GM04503 (cell line): ENCODE results near the gene RASSF5.
"Not testable (repeated sequence)": the region's sequence is repeated elsewhere in the genome, so short reads cannot be mapped to it uniquely, and the experiment has no call there.

Source experiments
- DNase-seq: peaks from one replicate; pipeline ENCODE4 v3.0.0-alpha.2; 2012; ENCODE audit warnings: low read depth

RASSF5 gene

GRCh38 chr1:206588492-206588891, 81.2 kb downstream of the RASSF5 start:
- no peak for DNase-seq

DNA sequence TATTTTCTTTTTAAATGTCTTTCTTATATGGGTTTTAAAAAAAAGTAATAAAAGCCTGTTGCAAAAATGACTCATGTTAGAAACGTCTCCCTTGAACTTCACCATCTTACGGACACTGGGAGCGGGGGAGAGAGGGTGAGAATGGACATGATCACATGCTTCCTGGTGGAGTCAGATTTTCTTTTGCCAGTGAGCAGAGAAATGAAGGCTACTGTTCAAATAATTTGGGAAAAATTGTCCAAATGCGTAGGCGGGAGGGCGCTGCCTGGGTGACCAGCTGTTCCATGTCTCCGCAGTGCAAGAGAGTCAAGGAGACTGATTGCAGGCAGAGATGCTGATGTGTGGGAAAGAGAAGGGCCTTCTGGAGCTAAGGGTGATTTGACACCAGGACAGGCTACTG, 81.9 kb downstream of the RASSF5 start:
- peak; percentile 81 for DNase-seq

- no peak for DNase-seq
Observed at GRCh38 chr1:206590025-206590758, 82.9 kb downstream of the RASSF5 start.

DNA sequence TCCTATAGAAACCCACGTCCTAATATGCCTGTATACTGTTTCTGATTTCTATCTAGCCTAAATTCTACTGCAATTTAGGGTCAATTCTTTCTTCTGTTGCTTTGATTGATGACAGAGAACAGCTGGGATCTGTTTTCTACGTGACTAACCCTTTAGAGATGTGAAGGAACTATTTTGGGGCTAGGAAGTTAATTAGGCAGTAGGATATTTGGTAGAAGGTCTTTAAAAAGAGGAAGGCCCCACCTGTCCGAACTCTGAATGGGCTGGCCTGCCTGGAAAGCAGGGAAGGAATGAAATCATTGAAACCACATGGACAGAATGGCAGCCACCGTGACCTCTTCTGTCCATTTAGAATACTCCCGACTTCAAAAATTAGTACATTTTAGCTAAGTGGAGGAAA, 83.9 kb downstream of the RASSF5 start:
- DNase-seq = no peak

DNA sequence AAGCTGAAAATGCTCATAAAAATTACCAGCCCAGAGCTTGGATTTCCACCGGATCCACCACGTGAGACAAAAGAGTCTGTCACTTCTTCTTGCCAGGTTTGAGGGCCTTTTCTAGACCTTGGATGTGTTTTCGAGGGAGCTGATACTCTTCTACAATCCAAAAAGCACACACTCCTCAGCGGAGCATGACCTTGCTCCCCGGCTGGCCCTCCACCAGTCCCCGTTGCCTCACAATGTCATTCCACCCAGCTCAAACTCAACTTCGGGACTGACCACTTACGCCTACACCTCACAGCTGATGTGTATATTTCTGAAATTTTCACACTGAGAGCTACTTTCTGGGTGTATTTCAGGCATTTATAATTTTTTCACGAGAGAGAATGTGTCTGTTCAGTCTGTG, 84.4 kb downstream of the RASSF5 start:
- DNase-seq = no peak

DNA sequence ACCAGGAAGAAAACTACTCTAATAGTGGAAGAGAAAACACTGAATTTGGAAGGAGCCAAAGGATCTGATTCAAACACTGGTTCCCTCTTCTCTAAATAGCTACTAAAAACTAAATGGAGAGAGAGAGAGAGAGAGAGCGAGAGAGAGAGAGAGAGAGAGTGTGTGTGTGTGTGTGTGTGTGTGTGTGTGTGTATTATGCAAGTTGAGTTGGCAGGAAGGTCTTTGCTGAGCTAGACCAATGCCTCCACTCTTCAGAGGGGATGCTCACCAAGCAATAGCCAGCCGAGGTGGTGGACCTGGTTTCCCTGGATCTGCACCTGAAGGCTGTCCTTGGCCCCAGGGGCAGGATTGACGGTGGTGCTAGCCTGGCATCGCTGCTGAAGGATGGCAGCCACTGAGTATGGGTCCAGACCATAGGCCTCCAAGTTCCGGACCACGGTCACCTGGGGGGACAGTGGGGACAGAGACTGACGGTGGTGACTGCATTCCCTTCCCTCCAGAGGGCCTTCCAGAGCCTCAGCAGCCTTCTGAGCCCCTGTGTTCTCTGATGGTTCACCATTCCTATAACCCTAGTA, 86.1 kb downstream of the RASSF5 start:
- no peak for DNase-seq

- no peak for DNase-seq
Observed at GRCh38 chr1:206595581-206596318, 88.4 kb downstream of the RASSF5 start.

DNA sequence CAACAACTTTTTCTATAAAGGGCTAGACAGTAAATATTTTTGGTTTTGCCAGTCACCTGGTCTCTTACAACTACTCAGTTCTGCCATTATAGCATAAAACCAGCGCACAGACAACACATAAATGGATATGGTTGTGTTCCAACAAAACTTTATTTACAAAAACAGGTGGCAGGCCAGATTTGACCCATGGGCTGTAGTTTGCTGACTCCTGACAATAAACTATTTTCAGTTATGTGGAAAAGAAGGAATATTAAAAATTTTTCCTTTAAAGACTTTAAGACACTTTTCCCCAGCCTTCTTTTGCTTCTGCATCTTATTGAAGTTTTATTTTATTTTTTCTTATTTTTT, 89.0 kb downstream of the RASSF5 start:
- no peak for DNase-seq

GRCh38 chr1:206600527-206600926, 93.2 kb downstream of the RASSF5 start:
- no peak for DNase-seq

DNA sequence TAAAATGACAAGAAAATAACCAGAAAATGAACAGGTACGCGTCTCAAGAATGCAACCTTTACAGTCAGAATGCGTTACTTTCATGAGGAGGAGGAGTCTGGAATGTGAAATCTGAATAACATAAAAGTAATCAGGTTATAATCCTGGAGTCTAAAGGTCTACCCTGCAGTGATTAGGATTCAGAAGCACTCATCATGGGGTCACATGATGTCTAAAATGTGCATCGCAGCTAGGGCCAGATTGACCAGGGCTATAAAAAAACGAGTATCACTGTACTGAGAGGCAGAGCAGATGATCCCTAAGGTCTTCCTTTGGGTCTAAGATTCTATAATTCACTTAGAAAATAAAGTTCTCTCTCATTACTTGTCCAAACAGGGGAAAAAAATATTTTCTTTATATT, 97.5 kb downstream of the RASSF5 start:
- DNase-seq = no peak

DNA sequence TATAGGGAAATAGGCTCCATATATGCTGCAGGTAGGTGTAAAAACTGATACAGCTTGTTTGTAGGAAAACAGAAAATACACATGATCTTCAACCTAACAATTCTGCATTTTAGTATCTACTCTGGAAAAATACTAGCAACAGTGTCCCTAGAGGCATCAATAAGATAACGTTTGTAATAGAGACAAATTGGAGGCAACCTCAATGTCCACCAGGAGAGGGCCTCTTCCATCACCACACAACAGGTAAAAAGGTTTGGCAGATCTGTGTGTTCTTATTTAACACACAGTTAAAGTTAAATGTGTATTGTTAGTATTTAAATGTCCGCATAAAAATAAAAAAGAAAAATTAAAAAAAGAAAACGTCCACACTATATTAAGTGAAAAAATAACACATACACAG, 99.5 kb downstream of the RASSF5 start:
- no peak for DNase-seq

- no peak for DNase-seq
Observed at GRCh38 chr1:206608108-206608698, 100.9 kb downstream of the RASSF5 start.

DNA sequence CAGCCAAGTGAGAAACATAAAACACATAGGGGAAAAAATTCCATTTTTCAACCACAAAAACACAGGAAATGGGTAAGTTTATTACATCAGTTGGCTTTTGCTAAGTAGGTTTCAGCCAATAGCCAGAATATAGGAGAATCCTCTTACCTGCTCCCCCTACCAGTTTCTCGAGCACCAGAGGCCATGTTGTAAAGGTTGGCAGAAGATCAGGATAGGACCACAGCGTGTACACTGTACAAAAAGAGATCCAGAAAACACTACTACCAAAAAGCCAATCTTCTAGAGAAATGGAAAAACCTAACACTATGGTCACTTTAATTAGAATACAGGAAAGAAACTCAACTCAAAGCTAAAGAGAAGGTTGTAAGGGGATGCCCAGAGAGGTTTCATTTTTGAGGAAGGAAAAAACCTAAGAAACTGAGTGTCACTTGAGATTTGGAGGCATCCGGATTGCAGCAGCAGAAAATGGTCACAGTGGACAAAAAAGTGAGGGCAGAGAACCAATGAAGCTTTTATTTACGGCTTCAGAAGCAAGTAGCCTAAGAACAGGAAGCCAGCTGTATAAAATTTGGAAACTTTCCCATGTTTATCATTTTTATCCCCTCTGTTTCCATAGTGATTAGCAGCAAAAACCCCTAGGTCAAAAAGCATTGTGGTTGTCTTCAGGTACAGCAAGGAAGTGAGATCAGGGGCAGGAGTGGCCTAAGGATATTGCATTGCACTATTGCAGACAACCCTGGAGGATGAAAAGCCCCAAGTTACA, 102.1 kb downstream of the RASSF5 start:
- no peak for DNase-seq

DNA sequence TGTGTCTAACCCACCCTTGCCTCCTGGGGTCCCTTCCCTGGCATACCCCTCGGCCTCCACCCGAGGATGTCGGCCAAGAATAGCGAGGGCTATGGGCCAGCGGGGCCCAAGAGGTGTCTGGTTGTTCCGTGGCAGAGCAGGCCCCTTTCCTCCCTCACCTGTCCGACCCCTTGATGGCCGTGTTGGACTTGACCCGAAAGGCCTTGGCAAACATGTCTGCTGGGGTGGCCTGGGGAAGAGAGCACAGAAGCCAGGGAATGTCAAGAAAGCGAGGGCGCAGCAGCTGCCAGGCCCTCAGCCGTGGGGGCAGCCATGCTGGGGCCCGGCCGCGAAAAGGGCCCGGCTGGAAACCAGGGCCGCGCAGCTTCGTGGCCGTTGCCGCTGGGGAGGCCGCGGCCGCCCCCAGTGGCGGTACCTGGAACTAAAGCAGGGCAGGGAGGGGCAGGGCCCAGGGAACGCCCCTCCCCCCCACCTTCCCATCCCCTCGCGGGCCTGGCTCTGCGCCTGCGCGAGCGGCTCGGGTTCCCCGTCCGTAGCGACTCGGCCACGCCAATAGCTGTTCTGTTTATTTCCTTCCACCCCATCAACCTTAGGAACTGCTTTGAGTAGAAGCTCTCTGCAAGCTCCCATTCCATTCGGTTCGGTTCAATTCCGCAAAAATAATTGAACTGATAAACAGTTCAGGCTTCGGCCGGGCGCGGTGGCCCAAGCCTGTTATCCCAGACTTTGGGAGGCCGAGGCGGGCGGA, 105.0 kb downstream of the RASSF5 start, which contains the start of gene EIF2D:
TSS of gene EIF2D (minus strand) at position 337 of the 748 bp plus-strand sequence. CDS start at position 214, 123 bp downstream.
- no peak for DNase-seq

- not testable (repeated sequence) for DNase-seq
Observed at GRCh38 chr1:206626396-206626795, 119.1 kb downstream of the RASSF5 start.

GRCh38 chr1:206628916-206629315, 121.6 kb downstream of the RASSF5 start:
- no peak for DNase-seq

GRCh38 chr1:206631085-206631509, 123.8 kb downstream of the RASSF5 start:
- no peak for DNase-seq

DNA sequence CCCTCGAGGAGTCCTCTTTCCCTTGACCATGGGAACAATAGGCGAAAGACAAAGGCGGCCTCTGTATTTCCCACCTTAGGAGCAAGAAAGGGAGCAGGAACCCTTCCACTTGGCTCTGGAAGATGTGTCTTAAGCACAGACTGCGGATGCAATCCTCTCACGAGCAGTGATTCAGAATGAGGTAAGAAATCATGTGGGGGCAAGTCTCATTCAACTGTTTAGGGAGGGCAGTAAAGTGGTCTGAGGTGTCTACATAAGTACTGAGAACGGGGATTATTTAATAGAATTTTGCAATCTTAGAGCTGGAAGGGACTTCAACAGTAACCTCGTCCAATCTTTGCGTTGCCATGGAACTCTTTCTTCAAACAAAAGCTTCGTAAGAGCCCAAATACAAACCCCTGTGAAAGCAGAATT, 126.4 kb downstream of the RASSF5 start:
- peak; percentile 73 for DNase-seq

- peak; percentile 60 for DNase-seq
Observed at GRCh38 chr1:206634365-206635079, 127.2 kb downstream of the RASSF5 start.
